ENCODE results near the gene BET1L. TPM values are rescaled to one million over a fixed set of nuclear protein-coding genes. Genes with fewer than 3 reads are reported as not detected.
A peak's percentile ranks its signal among the peaks of the same experiment; 100 is the strongest.

BET1L gene
- total and polyA plus RNA-seq, 12 donors: 16.2 to 89.7 (median 45.5) TPM

GRCh38 chr11:253886-254270 is 46.7 kb upstream of the BET1L start:
- DNase-seq: no peak
- TF ChIP-seq POLR2A (IDR thresholded peaks at IDR 0.05) (no peak), CTCF (IDR thresholded peaks at IDR 0.05) (no peak)
- Histone ChIP-seq H3K4me1 (replicated peaks in 1 of 2) (no peaks in the 10 kb centered on the region), H3K9me3 (replicated peaks in 1 of 3) (no peaks in the 10 kb centered on the region), H3K27me3 (no peaks in the 10 kb centered on the region), H3K27ac (no peak overlapping the region), H3K36me3 (replicated peaks in 1 of 2) (peaks cover 0 to 44% of the 10 kb centered on the region in 2 donors), H3K4me3 (no peak overlapping the region)
- intact Hi-C loops (cut with DNase I): no loop called here
- WGBS, 4 donors: 87 to 92% (median 89%) methylated on average over 5 of the region's 5 CpGs

GRCh38 chr11:253160-253885 is 46.1 kb upstream of the BET1L start:
- intact Hi-C loops (cut with DNase I): no loop called here
- Histone ChIP-seq H3K27me3 (no peaks in the 10 kb centered on the region), H3K4me1 (replicated peaks in 1 of 2) (no peaks in the 10 kb centered on the region), H3K9me3 (replicated peaks in 1 of 3) (no peaks in the 10 kb centered on the region), H3K36me3 (replicated peaks in 1 of 2) (peaks cover 0 to 50% of the 10 kb centered on the region in 2 donors), H3K4me3 (no peak overlapping the region), H3K27ac (no peak overlapping the region)
- 75 to 84% (median 79%) methylated on average over 13 of the region's 13 CpGs for WGBS, 4 donors
- TF ChIP-seq POLR2A (IDR thresholded peaks at IDR 0.05): no peak
- TF ChIP-seq CTCF (IDR thresholded peaks at IDR 0.05): no peak
- DNase-seq: peak in 1 of 7 donors; percentile 37

- H3K9me3 ChIP-seq (replicated peaks in 1 of 3): no peaks in the 10 kb centered on the region
- peaks cover 0 to 56% of the 10 kb centered on the region in 2 donors for H3K36me3 ChIP-seq (replicated peaks in 1 of 2)
- TF ChIP-seq CTCF (IDR thresholded peaks at IDR 0.05): no peak
- TF ChIP-seq POLR2A (IDR thresholded peaks at IDR 0.05): no peak
- intact Hi-C loops (cut with DNase I): no loop called here
- H3K27ac ChIP-seq: no peak overlapping the region
- no peaks in the 10 kb centered on the region for H3K4me1 ChIP-seq (replicated peaks in 1 of 2)
- no peak overlapping the region for H3K4me3 ChIP-seq
- H3K27me3 ChIP-seq: no peaks in the 10 kb centered on the region
- no peak for DNase-seq
- 83 to 94% (median 92%) methylated on average over 8 of the region's 8 CpGs for WGBS, 4 donors
Observed at GRCh38 chr11:252666-253065, 45.5 kb upstream of the BET1L start.

GRCh38 chr11:251550-251949 is 44.4 kb upstream of the BET1L start:
- no peak for DNase-seq
- Histone ChIP-seq H3K36me3 (replicated peaks in 1 of 2) (peaks cover 0 to 68% of the 10 kb centered on the region in 2 donors), H3K4me1 (replicated peaks in 1 of 2) (no peaks in the 10 kb centered on the region), H3K4me3 (no peak overlapping the region), H3K27ac (no peak overlapping the region), H3K9me3 (replicated peaks in 1 of 3) (no peaks in the 10 kb centered on the region), H3K27me3 (no peaks in the 10 kb centered on the region)
- TF ChIP-seq POLR2A (IDR thresholded peaks at IDR 0.05) (no peak), CTCF (IDR thresholded peaks at IDR 0.05) (no peak)
- WGBS, 4 donors: 83 to 88% (median 86%) methylated on average over 10 of the region's 10 CpGs
- intact Hi-C loops (cut with DNase I): no loop called here
